OCI-LY7 (cell line): ENCODE results near the gene PIK3AP1.

ENCODE experiments used
- EZH2phosphoT487 ChIP-seq: fragments of 200-600 bp; sonication (generic); IDR thresholded peaks from 2 replicates; pipeline ENCODE4 v1.6.1; 2018; ENCODE audit warnings: low read depth, borderline replicate concordance, mild to moderate bottlenecking, mixed run types, antibody characterized with exemption, low read length, moderate library complexity, mixed read lengths
- TF ChIP-seq, protein P1 (sequence below): fragments of 200-600 bp; sonication (generic); conservative IDR thresholded peaks from 2 replicates; pipeline ENCODE4 v1.5.1; 2014; ENCODE audit warnings: mild to moderate bottlenecking, antibody characterized with exemption, low read length, moderate library complexity, mixed read lengths

- TF ChIP-seq, protein P1, sequence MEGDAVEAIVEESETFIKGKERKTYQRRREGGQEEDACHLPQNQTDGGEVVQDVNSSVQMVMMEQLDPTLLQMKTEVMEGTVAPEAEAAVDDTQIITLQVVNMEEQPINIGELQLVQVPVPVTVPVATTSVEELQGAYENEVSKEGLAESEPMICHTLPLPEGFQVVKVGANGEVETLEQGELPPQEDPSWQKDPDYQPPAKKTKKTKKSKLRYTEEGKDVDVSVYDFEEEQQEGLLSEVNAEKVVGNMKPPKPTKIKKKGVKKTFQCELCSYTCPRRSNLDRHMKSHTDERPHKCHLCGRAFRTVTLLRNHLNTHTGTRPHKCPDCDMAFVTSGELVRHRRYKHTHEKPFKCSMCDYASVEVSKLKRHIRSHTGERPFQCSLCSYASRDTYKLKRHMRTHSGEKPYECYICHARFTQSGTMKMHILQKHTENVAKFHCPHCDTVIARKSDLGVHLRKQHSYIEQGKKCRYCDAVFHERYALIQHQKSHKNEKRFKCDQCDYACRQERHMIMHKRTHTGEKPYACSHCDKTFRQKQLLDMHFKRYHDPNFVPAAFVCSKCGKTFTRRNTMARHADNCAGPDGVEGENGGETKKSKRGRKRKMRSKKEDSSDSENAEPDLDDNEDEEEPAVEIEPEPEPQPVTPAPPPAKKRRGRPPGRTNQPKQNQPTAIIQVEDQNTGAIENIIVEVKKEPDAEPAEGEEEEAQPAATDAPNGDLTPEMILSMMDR, result no peak
- no peak for TF ChIP-seq EZH2phosphoT487
Measured at GRCh38 chr10:96636551-96636950, 83.8 kb downstream of the PIK3AP1 start.
